Measurements from ENCODE around the gene SEPTIN5.

The SEPTIN5 gene

DNA sequence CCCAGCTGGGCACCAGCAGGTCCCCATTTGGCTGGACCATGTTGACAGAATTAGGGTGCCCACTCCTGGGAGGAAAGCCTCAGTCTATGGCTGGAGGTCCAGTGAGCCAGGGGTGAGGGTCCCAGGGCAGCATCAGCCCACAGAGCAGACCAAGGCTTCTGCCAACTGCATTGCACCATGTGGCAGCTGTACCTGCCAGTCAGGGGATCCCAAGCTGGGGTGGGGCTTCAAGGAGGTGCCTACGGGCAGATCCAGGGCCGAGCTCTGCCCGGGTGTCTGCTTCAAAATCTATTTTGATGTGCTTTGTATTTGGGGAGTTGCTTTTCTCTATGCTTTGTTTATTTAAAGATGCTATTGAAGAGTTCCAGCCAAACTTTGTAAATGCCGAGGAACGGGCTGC is 19.5 kb downstream of the SEPTIN5 start:
- no peak for DNase-seq (ENCODE audit: low spot score)

DNA sequence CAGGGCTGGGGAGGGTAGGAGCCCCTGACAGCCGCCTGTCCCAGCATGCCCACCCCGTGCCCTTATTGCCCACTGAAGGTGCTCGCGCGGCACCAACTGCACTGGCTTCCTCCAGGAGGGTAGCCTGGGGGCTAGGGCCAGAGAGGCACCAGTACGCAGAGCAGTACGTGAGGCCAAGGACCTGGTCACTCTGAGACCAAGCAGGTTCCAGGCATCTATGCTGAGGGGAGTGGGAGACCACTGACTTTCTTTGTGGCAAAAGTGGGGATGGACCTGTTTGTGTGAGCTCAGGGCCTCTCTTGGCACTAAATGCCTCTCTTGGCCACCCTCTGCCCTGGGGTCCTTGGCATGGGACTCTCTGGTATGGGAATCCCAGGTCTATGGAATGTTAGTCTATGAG is 19.9 kb downstream of the SEPTIN5 start:
- DNase-seq (ENCODE audit: low spot score) = no peak

DNA sequence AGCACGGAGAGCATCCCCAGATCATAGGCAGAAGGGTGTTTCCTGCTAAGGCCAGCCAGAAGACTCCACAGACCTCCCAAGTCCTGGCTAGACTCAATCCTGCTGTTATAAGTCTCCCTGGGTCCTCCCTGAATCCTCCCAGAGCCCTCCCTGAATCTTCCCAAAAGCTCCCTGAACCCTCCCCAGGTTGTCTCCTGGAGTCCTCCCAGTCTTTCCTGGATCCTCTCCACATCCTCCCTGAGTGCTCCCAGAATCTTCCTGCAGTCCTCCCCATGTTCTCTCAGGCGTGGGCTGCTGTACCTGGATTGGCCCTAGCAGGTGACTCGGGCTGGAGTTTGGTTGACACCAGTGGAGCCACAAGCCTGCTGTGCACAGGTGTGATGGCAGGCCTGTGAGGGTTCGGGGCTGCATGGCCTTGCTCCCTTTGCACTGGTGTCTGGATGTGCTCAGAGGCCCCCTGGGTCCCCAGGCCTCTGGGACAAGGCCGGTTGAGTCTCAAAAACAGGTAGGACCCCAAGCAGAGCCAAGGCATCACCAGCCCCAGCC is 20.6 kb downstream of the SEPTIN5 start:
- no peak for DNase-seq (ENCODE audit: low spot score)

DNA sequence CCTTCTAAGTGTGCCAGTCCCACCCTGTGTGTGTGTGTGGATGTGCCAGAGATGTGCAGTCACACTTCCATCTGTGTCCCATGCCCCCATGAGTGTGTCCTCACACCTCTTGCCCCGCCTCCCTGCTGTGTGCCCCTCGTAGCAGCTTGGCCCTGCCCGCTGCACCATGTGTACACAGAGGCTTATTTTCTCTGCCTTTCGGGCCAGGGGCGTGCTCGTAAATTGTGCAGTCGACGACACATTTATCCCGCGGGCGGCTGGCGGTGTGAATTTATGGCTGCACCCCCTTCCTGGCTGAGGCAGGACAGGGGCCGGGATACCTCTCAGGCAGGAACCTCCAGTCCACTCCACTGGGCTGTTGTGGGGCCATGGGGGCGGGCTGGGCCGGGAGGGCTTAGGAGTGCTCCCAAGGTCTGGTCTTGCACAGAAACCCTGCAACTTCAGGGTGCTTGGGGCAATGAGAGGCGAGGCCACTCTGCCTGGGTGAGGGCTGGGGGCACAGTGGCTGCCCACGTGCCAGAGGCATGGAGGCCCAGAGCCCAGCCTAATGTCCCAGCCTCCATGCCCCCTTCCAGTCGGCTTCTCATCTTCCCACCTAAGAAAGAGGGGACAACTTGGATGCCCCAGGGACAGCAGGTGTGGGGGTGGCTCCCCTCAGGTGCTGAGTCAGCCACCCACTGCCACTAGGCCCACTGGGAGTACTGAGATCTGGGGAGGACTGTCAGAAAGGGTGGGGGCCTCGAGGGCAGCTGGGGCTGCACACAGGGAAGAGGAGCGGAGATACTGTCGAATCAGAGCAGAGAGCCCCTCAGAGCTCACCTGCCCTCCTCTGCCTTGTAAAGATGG is 21.6 kb downstream of the SEPTIN5 start:
- DNase-seq (ENCODE audit: low spot score) = no peak

DNA sequence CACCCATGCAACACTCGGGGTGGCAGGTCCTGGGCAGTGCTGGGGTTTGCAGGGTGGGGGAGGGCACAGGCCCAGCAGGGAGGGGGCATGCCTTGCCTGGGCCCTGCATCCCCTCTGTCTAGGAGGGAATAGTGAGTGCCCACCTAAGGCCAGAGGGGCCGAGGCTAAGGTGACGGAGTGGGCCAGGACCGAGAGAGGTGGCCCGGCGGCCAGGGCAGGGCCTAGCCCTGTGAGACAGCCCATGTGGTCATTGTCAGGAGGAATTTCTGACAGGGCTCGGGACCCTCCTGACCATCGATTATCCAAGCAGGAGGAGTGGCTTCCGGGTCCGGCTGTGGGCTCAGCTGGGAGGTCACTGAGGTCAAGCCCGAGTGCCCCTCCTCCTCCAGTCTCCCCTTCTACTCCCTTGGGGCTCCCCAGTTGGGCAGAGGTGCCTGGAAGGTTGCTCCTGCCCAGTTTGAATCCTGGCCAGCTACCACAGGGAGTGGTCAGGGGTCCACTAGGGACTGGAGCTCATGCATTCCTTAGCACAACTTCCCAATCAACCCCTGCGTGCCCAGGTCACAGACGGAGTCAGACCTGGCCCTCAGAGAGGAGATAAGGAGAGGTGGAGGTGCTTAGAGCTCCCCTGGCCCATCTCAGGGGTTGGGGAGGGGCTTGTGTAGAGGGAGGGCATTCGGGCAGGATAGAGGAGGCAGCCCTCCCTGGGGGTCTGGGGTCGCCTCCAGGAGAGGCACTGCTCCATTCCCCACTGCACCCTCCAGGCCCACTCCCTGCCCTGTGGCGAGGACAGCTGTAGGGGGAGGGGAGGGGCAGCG is 23.8 kb downstream of the SEPTIN5 start:
- DNase-seq (ENCODE audit: low spot score) = no peak

DNA sequence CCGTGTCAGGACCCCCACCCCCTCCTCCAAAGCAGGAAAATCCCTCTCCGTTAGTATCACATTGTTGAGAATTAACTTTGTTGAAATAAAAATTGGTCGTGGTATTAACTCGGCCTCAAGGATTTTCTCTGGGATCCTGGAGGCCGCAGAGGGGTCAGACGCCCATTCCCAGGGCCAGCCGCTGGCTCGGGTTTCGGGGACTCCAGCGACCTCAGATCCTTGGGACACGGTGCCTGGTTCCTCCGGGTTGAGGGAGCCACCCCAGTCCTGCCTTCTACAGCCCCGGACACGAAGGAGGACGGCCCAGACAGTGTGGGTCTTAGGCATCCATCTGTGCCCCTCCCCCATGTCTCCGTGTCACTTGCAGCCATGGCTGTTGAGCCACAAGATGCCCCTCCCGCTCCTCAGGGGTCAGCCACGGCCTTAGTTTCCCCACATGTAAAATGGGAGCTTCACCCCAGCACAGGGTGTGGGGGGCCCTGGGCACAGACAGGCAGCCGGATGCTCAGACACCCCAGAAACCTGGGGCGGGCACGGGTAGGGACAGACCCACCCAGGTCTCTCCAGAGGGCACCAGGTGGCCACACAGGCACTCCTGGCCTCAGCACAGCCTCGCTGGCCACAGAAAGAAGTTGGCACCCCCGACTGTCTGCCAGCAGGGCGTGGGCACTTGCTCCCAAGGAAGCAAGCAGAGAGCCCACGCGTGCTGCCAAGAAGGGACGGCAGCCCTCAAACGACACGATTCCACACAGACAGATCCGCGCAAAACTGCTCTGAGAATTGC is 24.6 kb downstream of the SEPTIN5 start:
- no peak for DNase-seq (ENCODE audit: low spot score)

DNA sequence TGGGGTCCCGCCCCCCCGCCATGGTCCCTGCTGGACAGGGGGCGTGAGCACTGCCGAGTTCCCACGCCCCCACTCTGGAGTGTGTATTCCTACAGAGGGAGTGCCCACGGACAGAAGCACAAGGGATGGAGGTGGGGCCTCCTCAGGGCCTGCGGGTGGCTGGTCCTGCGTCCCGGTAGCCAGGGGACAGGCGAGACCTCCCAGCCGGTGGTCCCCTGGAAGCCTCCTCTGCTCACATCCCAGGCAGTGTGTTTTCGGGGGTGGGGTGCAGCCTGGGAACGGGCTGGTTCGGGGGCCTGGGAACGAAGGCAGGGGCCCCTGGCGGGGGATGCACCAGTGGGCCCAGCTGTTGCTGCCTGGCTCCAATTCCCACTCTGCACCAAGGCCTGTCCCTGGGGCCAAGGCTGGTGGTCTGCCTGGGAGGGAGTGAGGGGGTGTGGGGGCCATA is 25.2 kb downstream of the SEPTIN5 start:
- DNase-seq (ENCODE audit: low spot score) = no peak

DNA sequence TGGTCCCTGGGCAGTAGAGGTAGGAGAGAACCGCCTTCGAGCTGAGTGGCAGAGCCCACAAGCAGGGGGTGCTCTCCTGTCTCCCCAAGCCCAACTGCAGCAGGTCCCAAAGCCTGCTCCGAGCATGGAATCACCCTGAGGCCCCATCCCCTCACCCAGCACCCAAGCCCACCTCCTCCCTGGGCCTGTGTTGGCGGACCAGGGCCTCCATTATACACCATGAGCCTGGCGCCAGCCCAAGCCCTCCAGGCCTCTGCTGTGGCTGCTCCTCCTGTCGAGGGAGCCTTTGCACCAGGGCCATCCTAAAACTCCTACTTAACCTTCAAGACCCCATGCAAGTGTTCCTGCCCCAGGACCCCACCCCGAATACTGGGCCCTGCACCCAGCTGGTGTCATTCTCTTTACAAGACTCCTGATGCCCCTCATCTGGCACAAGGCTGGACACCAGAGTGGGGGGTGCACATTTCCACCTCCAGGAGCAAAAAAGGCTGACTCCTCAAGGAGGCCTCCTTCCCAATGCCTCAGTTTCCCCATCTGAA is 25.7 kb downstream of the SEPTIN5 start:
- no peak for DNase-seq (ENCODE audit: low spot score)

DNA sequence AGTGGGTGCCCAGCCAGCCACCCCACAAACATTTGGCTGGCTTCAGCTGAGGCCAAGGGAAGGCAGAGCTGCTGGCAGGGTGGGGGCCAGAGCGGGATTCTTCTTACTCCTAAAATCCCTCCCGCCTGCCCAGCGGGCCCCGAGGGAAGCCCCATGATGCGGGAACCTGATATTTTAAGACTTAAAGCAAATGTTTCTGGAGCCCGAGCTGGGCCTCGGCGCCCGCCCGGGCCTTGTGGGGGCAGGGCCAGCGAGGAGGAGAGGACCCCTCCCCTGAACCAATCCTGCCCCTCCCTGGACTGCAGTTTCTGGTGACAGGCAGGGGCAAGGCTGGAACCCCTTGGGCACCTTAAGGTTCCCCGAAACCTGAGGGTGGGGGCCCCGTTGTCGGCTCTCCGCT is 26.3 kb downstream of the SEPTIN5 start:
- DNase-seq (ENCODE audit: low spot score) = no peak

DNA sequence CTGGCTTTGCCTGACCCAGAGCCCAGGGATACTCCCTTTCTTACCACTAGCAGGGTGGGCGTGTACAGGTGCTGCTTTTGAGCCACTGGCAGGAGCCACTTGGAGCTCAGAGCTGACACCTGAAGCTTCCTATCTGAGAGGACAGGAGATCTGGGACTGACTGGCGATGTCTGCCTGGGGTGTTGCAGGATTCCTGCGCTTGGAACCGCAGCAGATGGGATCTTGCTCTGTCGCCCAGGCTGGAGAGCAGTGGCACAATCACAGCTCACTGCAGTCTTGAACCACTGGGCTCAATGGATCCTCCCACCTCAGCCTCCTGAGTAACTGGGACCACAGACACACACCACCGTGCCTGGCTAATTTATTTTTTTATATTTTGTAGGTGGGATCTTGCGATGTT is 26.8 kb downstream of the SEPTIN5 start:
- DNase-seq (ENCODE audit: low spot score) = no peak

DNA sequence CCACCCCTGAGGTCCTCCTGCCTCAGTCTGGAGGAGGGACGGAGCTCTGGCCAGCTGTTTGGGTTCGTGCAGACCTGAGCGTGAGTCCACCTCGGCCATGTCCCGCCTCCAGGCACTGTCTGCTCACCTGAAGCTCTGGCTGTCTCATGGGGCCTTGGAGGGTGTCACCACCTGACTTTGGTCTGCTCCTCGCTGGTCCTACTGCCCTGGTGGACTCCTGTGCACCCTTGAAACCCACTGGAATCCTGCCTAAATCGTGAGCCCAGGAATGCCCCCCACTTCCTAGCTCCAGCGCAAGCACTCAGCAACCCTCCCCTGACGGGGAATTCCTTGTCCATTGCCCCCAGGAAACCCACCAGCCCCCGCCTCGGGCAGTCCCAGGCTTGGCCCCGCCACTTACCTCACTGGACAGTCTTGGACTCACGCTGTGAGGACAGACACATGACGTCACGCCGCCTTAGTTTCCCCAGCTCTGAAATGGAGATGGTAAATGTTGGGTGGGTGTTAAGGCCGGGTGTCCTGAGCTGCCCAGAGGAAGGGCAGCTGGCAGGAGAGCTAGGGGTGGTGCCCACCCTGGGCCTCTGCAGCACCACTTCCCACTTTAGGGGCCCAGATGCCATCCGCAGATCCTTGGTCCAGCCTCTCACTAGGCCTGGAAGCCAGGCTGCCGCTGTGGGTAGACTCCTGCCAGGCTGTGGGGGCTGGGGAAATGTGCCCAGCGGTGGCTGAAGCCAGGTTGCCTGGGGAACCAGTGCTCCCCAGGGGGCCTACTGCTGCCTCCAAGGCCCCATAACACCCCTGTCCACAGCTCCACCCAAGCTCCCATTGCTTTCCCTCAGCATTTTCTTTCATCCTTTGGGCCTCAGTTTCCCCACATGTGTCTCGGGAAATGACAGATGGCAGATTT is 28.1 kb downstream of the SEPTIN5 start:
- DNase-seq (ENCODE audit: low spot score) = no peak

DNA sequence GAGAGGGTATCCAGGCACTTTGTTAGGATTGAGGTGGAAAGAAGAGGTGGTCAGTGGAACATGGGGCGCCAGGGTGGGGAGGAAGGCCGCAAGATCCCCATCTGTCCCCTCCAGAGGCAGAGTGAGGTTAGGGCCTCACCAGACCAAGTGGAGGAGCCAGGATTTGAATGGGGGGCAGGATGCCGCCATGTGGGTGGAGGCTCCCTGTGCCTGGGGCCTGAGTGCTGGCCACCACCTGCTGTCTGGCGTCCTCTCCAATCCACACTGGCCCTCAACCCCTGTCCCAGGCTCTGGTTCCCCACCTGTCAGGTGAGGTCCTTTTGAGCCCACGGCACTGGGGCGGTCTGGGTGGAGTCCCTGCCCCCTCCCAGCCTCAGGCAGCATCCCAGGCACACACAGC is 28.8 kb downstream of the SEPTIN5 start:
- no peak for DNase-seq (ENCODE audit: low spot score)

DNA sequence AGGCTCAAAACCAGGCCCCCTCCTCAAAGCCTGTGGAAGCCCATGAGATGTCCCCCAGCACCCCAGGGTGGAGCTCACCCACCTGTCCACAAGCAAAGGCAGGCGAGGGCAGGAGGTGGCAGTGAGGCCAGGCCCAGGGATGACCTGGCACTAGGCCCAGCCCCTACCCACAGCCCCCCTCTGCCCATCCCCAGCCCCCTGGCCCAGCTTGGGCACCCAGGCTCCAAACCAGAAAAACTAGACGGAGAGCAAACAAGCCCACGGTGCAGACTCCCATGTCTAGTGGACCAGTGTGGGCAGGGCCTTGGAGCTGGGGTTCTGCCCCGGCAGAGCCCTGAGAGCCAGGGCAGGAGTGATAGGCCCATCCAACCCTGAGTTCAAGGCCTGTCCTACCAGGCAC is 29.3 kb downstream of the SEPTIN5 start:
- DNase-seq (ENCODE audit: low spot score) = no peak

DNA sequence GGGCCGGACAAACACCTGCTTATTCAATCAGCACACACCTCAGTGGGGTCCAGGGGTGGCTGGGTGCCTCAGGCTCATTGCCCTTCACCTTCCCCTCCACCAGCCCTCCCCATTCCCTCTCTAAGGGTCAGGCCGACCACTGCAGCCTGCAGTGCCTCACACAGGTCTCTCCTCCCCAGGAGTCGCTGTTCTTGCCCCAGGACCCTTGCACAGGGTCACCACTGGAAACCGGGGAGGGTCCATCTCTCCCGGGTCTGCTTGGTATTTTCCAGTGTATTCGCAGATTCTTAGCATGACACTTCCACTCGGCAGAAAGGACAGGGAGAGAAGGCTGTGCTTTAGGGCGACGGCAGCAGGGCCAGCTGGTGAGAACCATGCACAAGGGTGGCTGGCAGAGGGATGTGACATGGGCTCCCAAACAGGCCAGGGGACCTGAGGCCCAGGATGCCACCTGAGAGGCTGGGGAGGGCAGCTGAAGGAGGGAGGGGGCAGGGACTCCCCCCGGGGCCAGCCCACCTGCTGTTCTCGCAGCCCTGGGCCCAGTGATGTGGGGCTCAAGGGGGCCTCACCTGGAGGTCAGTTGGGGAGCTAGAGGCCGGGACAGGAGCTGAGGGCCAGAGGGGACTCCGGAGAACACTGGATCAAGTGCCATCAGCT is 30.2 kb downstream of the SEPTIN5 start:
- DNase-seq (ENCODE audit: low spot score) = no peak

DNA sequence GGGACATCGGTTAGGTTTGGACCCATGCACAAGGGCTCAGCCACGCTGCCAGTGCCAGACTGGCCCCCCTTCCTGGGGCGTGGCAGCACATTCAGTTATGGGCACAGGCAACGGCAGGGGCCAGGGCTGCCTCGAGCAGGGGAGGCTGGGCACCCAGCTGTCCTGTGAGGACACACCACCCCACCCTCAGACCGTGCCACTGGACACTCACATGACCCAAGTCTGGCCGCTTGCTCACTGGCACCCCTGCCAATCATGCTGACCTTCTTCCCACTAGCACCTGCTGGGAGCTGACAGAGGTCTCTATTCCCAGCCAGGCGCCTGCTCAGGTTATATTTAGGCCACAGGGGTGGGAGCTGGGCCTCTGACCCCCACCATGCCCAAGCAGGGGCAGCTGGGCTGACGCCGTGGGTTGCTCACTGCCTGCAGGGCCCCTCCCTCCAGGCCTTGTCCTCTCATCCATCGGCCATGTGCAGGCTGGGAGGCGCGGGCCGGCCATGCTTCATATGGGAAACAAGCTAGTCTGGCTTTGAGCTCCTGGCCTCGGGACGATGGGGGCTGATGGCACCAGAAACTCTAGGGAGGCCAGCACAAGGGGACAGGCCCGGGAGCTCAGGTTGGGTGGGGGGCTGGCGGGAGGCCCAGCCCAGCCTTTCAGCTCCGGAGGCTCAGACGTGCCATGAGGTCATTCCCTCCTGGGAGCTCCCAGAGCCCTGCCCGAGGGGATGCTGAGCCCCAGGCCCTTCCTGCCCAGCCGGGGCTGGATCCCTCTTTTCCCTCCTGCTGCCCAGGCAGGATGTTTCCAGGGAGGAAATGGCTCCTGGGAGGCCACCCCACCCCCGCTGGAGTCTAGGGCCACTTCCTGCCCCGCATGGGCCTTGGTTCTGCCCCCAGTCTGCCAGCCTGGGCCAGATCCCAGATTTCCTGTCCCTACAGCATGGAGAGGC is 31.1 kb downstream of the SEPTIN5 start:
- DNase-seq (ENCODE audit: low spot score) = no peak

DNA sequence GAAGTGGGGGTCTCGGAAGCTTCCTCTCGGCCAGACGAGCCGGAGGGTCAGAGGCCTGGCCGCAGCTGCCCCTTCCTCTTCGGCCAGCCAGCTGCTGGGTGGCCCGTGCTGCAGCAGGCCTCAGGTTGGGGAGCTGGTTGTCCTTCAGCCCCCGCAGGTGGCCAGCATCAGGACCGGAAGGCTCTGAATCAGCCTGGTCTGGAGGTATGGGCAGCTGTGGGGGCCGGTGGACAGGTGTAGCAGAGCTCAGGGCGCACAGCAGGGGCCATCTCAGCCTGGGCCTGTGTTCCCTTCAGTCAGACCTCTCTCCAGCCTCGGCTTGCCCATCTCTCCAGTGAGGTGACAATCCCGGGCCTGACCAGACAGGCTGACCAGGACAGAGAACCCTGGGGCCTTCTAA is 32.4 kb downstream of the SEPTIN5 start:
- DNase-seq (ENCODE audit: low spot score) = no peak

DNA sequence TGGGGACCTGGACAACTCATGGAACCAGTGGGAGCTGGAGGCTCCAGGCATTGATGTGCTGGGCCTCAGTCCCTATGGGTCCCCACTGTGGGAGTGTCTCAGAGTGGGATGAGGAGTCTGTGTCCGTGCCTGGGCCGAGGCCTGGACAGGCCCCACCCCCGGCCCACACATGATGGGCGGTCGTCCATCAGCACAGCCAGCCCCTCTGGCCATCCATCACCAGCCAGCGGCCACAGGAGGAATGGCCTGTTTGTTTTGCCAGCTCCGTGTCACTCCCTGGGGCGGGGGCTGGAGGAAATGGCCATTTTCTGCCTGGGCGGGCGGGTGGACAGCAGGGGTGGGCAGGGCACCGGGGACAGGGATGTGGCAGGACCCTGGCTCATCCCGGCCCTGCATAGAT is 33.2 kb downstream of the SEPTIN5 start:
- DNase-seq (ENCODE audit: low spot score) = no peak

DNA sequence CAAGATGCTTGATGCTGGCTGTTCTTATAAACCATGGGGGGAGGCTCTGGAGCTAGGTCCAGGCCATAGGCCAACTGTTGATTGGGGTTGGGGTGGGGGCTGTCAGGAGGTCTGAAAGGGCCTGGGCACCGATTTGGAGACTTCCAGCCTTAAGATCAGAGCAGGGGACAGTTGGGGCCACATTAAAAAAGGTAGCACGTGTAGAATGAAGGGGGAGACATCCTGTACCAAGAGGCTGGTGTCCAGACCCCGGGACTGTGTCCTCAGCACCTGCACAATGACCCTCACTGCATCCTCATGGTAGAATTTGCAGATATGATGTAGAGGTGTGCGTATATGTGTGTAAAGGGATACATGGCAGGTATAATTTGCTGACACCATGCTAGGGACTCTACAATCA is 33.8 kb downstream of the SEPTIN5 start:
- no peak for DNase-seq (ENCODE audit: low spot score)

DNA sequence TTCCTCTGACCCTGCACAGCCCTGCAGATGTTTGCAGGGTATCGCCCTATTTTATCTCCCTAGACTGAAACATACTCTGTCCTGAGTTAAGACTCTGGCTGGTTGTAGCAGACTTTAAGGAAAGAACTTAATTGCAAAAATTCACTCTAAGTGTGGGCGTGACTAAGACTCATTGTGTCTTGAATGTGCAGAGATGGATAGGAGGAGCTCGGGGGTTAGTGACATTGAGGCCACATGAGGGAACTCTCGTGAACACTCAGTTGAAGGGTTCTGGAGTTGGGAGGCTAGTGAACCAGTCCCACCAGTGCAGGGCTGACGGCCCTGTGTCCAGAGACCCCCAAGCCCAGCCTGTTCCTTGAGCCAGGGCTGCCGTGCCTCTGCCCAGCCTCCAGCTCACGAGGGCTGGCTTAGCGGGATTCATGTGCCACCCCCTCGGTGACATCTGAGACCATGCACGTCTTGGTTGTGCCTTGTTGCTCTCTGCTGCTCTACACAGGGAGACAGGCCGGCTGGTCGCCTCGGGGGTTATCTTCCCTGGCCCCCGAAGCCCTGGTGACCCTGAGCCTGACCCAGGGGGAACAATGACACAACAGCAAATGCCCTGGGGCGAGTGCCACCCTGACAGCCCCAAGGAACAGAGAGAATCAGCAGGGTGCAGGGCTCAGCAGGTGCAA is 34.8 kb downstream of the SEPTIN5 start:
- no peak for DNase-seq (ENCODE audit: low spot score)
